ENCODE results near the gene HSD17B1. TPM values are rescaled to one million over a fixed set of nuclear protein-coding genes. Genes with fewer than 3 reads are reported as not detected.

HSD17B1 gene
- total RNA-seq, 6 donors from 2014 or later = 1.3 to 6.3 (median 1.7) TPM; not detected in 1

DNA sequence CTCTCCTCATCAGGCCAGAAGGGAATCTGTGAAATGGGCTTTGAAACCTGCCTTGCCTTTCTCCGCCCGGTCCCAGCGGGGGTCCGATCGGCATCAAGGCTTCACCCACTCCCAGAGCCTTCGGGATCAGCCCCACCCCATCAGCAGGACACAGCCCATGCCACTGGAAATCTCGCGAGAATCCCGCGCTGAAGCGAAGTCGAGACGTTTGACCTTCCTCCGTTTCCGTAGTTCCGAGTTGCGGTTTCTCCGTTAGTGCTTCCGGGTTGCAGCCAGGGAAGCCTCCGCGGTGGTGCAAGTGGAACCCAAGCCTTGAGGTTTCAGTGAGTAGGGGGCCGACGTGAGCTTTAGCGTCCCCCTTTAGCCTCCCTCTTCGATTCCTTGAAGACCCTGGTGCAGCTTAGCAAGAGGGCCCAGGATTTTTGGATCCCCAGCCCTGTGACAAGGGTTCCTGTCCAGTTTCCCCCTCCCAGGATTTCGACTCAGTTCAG, 9.2 kb downstream of the HSD17B1 start, which contains the start of gene COASY:
COASY (plus strand) TSS at position 252 of the 491 bp plus-strand sequence. CDS start 475 bp downstream, outside the sequence.
- Histone ChIP-seq H3K4me3 (peak within 1 kb of the TSS; percentile 65 to 97 (median 74)), H3K27me3 (no peaks in the 10 kb centered on the region), H3K9me3 (no peaks in the 10 kb centered on the region), H3K4me1 (peaks cover 37 to 65% (median 42%) of the 10 kb centered on the region in 4 donors), H3K36me3 (peaks cover 0 to 26% (median 20%) of the 10 kb centered on the region in 4 donors), H3K27ac (peak within 1 kb of the TSS; percentile 85 to 90 (median 88))
- 0 to 1% methylated on average over 2 to 26 of the region's 26 CpGs for WGBS, 2 donors
- TF ChIP-seq POLR2A (IDR thresholded peaks at IDR 0.05) = peak in 3 of 4 donors; percentile 38 to 75 (median 41)
- TF ChIP-seq, protein P1, sequence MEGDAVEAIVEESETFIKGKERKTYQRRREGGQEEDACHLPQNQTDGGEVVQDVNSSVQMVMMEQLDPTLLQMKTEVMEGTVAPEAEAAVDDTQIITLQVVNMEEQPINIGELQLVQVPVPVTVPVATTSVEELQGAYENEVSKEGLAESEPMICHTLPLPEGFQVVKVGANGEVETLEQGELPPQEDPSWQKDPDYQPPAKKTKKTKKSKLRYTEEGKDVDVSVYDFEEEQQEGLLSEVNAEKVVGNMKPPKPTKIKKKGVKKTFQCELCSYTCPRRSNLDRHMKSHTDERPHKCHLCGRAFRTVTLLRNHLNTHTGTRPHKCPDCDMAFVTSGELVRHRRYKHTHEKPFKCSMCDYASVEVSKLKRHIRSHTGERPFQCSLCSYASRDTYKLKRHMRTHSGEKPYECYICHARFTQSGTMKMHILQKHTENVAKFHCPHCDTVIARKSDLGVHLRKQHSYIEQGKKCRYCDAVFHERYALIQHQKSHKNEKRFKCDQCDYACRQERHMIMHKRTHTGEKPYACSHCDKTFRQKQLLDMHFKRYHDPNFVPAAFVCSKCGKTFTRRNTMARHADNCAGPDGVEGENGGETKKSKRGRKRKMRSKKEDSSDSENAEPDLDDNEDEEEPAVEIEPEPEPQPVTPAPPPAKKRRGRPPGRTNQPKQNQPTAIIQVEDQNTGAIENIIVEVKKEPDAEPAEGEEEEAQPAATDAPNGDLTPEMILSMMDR (IDR thresholded peaks at IDR 0.05) = no peak
- peak in 1 of 4 donors; percentile 86 for TF ChIP-seq EP300 (IDR thresholded peaks at IDR 0.05)
- TF ChIP-seq POLR2AphosphoS5 (IDR thresholded peaks at IDR 0.05) = peak; percentile 97 to 98
- DNase-seq = peak in 1 of 2 donors; percentile 95
- ATAC-seq (ENCODE audit: low FRiP score in 2 of 2) = peak; percentile 86 to 92

DNA sequence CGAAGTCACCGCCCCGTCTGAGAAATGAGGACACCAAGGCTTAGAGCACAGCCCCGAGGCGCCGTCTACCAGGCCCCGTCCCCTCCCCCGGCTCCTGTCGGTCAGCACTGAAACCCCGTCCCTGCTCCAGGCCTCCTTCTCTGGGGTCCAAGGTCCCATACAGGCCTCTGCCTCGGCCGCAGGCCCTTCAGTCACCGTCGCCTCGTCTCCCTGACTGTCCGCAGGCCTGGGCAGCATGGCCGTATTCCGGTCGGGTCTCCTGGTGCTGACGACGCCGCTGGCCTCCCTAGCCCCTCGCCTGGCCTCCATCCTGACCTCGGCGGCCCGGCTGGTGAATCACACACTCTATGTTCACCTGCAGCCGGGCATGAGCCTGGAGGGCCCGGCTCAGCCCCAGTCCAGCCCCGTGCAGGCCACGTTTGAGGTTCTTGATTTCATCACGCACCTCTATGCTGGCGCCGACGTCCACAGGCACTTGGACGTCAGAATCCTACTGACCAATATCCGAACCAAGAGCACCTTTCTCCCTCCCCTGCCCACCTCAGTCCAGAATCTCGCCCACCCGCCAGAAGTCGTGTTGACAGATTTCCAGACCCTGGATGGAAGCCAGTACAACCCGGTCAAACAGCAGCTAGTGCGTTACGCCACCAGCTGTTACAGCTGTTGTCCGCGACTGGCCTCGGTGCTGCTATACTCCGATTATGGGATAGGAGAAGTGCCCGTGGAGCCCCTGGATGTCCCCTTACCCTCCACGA, 9.8 kb downstream of the HSD17B1 start:
- ATAC-seq (ENCODE audit: low FRiP score in 2 of 2) (peak; percentile 1 to 2), DNase-seq (peak; percentile 45 to 75)
- H3K27ac ChIP-seq = peak overlapping the region; percentile 85 to 90 (median 88)
- peak overlapping the region; percentile 65 to 97 (median 74) for H3K4me3 ChIP-seq
- WGBS, 2 donors = 1 to 11% methylated on average over 20 to 47 of the region's 48 CpGs
- TF ChIP-seq POLR2AphosphoS5 (IDR thresholded peaks at IDR 0.05) = no peak
- TF ChIP-seq, protein P1 (IDR thresholded peaks at IDR 0.05) = no peak
- no peaks in the 10 kb centered on the region for H3K27me3 ChIP-seq
- H3K9me3 ChIP-seq = no peaks in the 10 kb centered on the region
- peaks cover 39 to 65% (median 43%) of the 10 kb centered on the region in 4 donors for H3K4me1 ChIP-seq
- peaks cover 0 to 26% (median 20%) of the 10 kb centered on the region in 4 donors for H3K36me3 ChIP-seq

DNA sequence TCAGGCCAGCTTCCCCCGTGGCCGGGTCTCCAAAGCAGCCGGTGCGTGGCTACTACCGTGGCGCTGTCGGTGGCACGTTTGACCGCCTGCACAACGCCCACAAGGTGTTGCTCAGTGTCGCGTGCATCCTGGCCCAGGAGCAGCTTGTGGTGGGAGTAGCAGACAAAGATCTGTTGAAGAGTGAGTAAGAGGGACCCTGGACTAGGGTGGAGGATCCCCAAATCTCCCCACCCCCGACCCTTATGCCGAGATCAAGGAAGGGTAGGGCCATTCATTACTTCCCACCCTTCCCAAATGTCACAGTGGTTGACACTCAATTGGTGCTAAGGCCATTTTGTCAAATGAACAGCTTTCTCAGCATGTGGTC, 10.4 kb downstream of the HSD17B1 start:
- H3K9me3 ChIP-seq = no peaks in the 10 kb centered on the region
- H3K36me3 ChIP-seq = peaks cover 0 to 26% (median 20%) of the 10 kb centered on the region in 4 donors
- H3K4me3 ChIP-seq = peak overlapping the region; percentile 65 to 97 (median 74)
- peaks cover 45 to 71% (median 49%) of the 10 kb centered on the region in 4 donors for H3K4me1 ChIP-seq
- ATAC-seq (ENCODE audit: low FRiP score in 2 of 2) (no peak), DNase-seq (no peak)
- TF ChIP-seq POLR2A (IDR thresholded peaks at IDR 0.05) = no peak
- TF ChIP-seq EP300 (IDR thresholded peaks at IDR 0.05) = no peak
- TF ChIP-seq, protein P1 (IDR thresholded peaks at IDR 0.05) = no peak
- TF ChIP-seq POLR2AphosphoS5 (IDR thresholded peaks at IDR 0.05) = no peak
- peak overlapping the region; percentile 85 to 90 (median 88) for H3K27ac ChIP-seq
- no peaks in the 10 kb centered on the region for H3K27me3 ChIP-seq
- WGBS, 2 donors = 75 to 92% methylated on average over 2 to 14 of the region's 14 CpGs

DNA sequence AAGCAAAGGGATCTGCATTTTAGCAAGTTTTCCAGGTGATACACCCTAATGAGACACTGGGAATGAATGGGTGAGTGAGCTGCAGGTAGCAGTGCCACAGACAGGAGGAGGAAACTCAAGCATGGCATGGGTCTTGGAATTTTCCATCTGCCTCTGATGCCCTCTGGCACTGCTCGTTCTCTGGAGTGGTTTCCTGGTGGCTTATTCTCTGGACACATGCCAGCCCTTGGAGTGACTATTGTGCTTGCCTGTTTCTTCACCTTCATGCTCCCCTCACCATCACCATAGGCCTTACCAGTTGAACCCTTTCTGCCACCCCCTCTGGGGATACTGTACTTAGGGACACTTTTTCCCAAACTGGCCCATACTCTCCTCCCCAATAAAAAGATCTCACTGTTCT, 10.8 kb downstream of the HSD17B1 start:
- Histone ChIP-seq H3K27me3 (no peaks in the 10 kb centered on the region), H3K36me3 (peaks cover 0 to 30% (median 22%) of the 10 kb centered on the region in 4 donors)
- 22 to 24% methylated on average over 1 of the region's 1 CpG for WGBS, 2 donors

More for the DNA sequence above, 10.8 kb downstream of the HSD17B1 start:
- H3K27ac ChIP-seq = peak overlapping the region; percentile 85 to 96 (median 88)
- peak overlapping the region in 2 of 4 donors; percentile 65 to 69 for H3K4me3 ChIP-seq
- DNase-seq (peak in 1 of 2 donors; percentile 73), ATAC-seq (ENCODE audit: low FRiP score in 2 of 2) (no peak)
- no peak for TF ChIP-seq EP300 (IDR thresholded peaks at IDR 0.05)
- TF ChIP-seq, protein P1 (IDR thresholded peaks at IDR 0.05) = peak in 1 of 6 experiments; percentile 16
- H3K4me1 ChIP-seq = peaks cover 49 to 75% (median 53%) of the 10 kb centered on the region in 4 donors
- H3K9me3 ChIP-seq = no peaks in the 10 kb centered on the region

Measured in upper lobe of left lung (tissue), 6 donors.